Transverse colon (tissue), 4 donors: ENCODE data around the gene SNRPA. TPM values are rescaled to one million over a fixed set of nuclear protein-coding genes. Genes with fewer than 3 reads are reported as not detected.
"Not testable (repeated sequence)": the region's sequence is repeated elsewhere in the genome, so short reads cannot be mapped to it uniquely, and the experiment has no call there.

ENCODE experiments used
- DNase-seq: peaks from one replicate; pipeline ENCODE4 v3.0.0-alpha.2; 2019
- H3K27ac ChIP-seq, 4 donors: fragments of 200-600 bp; sonication (generic); 2 replicates each; pipeline ENCODE4 v1.5.1; 2016 to 2018; ENCODE audit warnings: inconsistent platforms in 4 of 4
- H3K27me3 ChIP-seq: fragments of 200-600 bp; sonication (generic); 2 replicates; pipeline ENCODE4 v1.5.1; 2017; ENCODE audit warnings: inconsistent platforms
- H3K36me3 ChIP-seq, 4 donors: fragments of 200-600 bp; sonication (generic); 2 replicates each; pipeline ENCODE4 v1.5.1; 2017 to 2019; ENCODE audit warnings: inconsistent platforms in 4 of 4
- H3K4me1 ChIP-seq, 4 donors: fragments of 200-600 bp; sonication (generic); 2 replicates each; pipeline ENCODE4 v1.5.1; 2017 to 2020; ENCODE audit warnings: inconsistent platforms in 4 of 4
- H3K4me3 ChIP-seq, 4 donors: fragments of 200-600 bp; sonication (generic); 1 replicate in 1 of 4; 2 replicates in 3 of 4; pipeline versions ENCODE4 v1.5.1 to v1.6.1; 2017 to 2019; ENCODE audit warnings: inconsistent platforms in 4 of 4
- H3K9me3 ChIP-seq, 2 donors: fragments of 200-600 bp; sonication (generic); 2 replicates each; pipeline ENCODE4 v1.5.1; 2017 to 2019; ENCODE audit warnings: inconsistent platforms in 2 of 2
- CTCF ChIP-seq, 5 experiments: fragments of 200-600 bp in 3 of 5; fragments of 450-650 bp in 2 of 5; sonication (generic) in 3 of 5; IDR thresholded peaks; 1 replicate in 2 of 5; 2 replicates in 3 of 5; pipeline ENCODE4 v1.5.1; 2016 to 2017; ENCODE audit warnings: antibody characterized with exemption in 5 of 5, inconsistent platforms in 3 of 5, mild to moderate bottlenecking in 2 of 5, moderate library complexity in 1 of 5
- EP300 ChIP-seq: sonication (generic); formaldehyde crosslinking; IDR thresholded peaks from one replicate; pipeline ENCODE4 v1.6.1; 2017; ENCODE audit warnings: antibody characterized with exemption, low read depth
- POLR2A ChIP-seq: fragments of 450-650 bp; IDR thresholded peaks from one replicate; pipeline ENCODE4 v1.6.1; 2016; ENCODE audit warnings: antibody characterized with exemption, mild to moderate bottlenecking, moderate library complexity
- POLR2AphosphoS5 ChIP-seq, 3 donors: sonication (generic); formaldehyde crosslinking; IDR thresholded peaks; one replicate each; pipeline ENCODE4 v1.6.1; 2016; ENCODE audit warnings: antibody characterized with exemption in 3 of 3
- WGBS, 2 donors: methylation state at CpG; one replicate each; pipeline ENCODE4 v1.1.5; 2018; ENCODE audit warnings: low coverage in 1 of 2; 5-methylcytosine and 5-hydroxymethylcytosine counted together
- in situ Hi-C, 4 donors: fragments of 200-750 bp; cut with MboI; loops; one replicate each; pipeline versions ENCODE4 v1.15.0 to v1.15.1; 2017; ENCODE audit warnings: low sequenced_read_pairs in 3 of 4, low pct_ligation_motif_present in 1 of 4, low pct_unique_long_range_greater_than_20kb in 1 of 4
- intact Hi-C: fragments of 100-400 bp; cut with DNase I; formaldehyde crosslinking; loops from one replicate; pipeline ENCODE4 v1.15.1; 2023; ENCODE audit warnings: low total_unique reads
- total RNA-seq, 4 donors: library from RNA; depleted of rRNA; stranded (reverse); fragments of >200 nt; gene quantifications; one replicate each; pipeline ENCODE4 v1.1.0, GENCODE V29; 2016

The SNRPA gene
- total RNA-seq, 4 donors from 2014 or later, result 45.1 to 85.3 (median 65.6) TPM

GRCh38 chr19:40759352-40759751 lies 8.3 kb downstream of the SNRPA start:
- intact Hi-C loops (no loop called here), in situ Hi-C loops (no loop called here)
- TF ChIP-seq CTCF (IDR thresholded peaks at IDR 0.05) (no peak), POLR2A (no peak), POLR2AphosphoS5 (IDR thresholded peaks at IDR 0.05) (no peak), EP300 (no peak)
- H3K27ac ChIP-seq, result no peak overlapping the region
- H3K4me1 ChIP-seq, result peaks cover 9 to 24% (median 18%) of the 10 kb centered on the region in 4 donors
- WGBS, 2 donors, result 90 to 100% methylated on average over 1 to 13 of the region's 13 CpGs
- H3K27me3 ChIP-seq, result no peaks in the 10 kb centered on the region
- no peaks in the 10 kb centered on the region for H3K9me3 ChIP-seq
- no peak for DNase-seq
- H3K36me3 ChIP-seq, result peaks cover 0 to 69% (median 34%) of the 10 kb centered on the region in 4 donors
- H3K4me3 ChIP-seq, result no peak overlapping the region

GRCh38 chr19:40762754-40763470 lies 11.9 kb downstream of the SNRPA start:
- Histone ChIP-seq H3K27me3 (no peaks in the 10 kb centered on the region), H3K27ac (no peak overlapping the region), H3K9me3 (no peaks in the 10 kb centered on the region), H3K4me3 (no peak overlapping the region), H3K36me3 (peaks cover 0 to 87% (median 40%) of the 10 kb centered on the region in 4 donors), H3K4me1 (no peaks in the 10 kb centered on the region)
- intact Hi-C loops, result no loop called here
- no peak for DNase-seq
- 93 to 98% methylated on average over 5 to 17 of the region's 17 CpGs for WGBS, 2 donors
- TF ChIP-seq POLR2A (no peak), CTCF (IDR thresholded peaks at IDR 0.05) (no peak), EP300 (no peak), POLR2AphosphoS5 (IDR thresholded peaks at IDR 0.05) (no peak)
- in situ Hi-C loops, result no loop called here

- Histone ChIP-seq H3K4me3 (no peak overlapping the region), H3K27me3 (no peaks in the 10 kb centered on the region), H3K4me1 (no peaks in the 10 kb centered on the region), H3K27ac (no peak overlapping the region), H3K9me3 (no peaks in the 10 kb centered on the region), H3K36me3 (peaks cover 0 to 82% (median 37%) of the 10 kb centered on the region in 4 donors)
- DNase-seq, result no peak
- intact Hi-C loops, result no loop called here
- WGBS, 2 donors, result 93 to 100% methylated on average over 1 to 7 of the region's 7 CpGs
- no peak for TF ChIP-seq EP300
- TF ChIP-seq POLR2A, result no peak
- no peak for TF ChIP-seq POLR2AphosphoS5 (IDR thresholded peaks at IDR 0.05)
- TF ChIP-seq CTCF (IDR thresholded peaks at IDR 0.05), result no peak
- in situ Hi-C loops, result no loop called here
Observed at GRCh38 chr19:40763526-40763925, 12.5 kb downstream of the SNRPA start.

GRCh38 chr19:40763963-40764362 lies 13.0 kb downstream of the SNRPA start:
- in situ Hi-C loops (no loop called here), intact Hi-C loops (no loop called here)
- WGBS, 2 donors, result 85 to 93% methylated on average over 7 to 10 of the region's 10 CpGs
- Histone ChIP-seq H3K4me1 (no peaks in the 10 kb centered on the region), H3K4me3 (no peak overlapping the region), H3K36me3 (peaks cover 0 to 78% (median 35%) of the 10 kb centered on the region in 4 donors), H3K9me3 (no peaks in the 10 kb centered on the region), H3K27ac (no peak overlapping the region), H3K27me3 (no peaks in the 10 kb centered on the region)
- no peak for DNase-seq
- TF ChIP-seq CTCF (IDR thresholded peaks at IDR 0.05), result no peak
- no peak for TF ChIP-seq POLR2A
- no peak for TF ChIP-seq POLR2AphosphoS5 (IDR thresholded peaks at IDR 0.05)
- TF ChIP-seq EP300, result no peak

- H3K4me3 ChIP-seq, H3K27ac ChIP-seq, DNase-seq, H3K4me1 ChIP-seq, H3K27me3 ChIP-seq, intact Hi-C loops, H3K9me3 ChIP-seq, in situ Hi-C loops: not testable (repeated sequence)
- 89 to 91% methylated on average over 7 to 13 of the region's 13 CpGs for WGBS, 2 donors
- peaks cover 0 to 56% (median 24%) of the 10 kb centered on the region in 4 donors for H3K36me3 ChIP-seq
Observed at GRCh38 chr19:40766385-40766784, 15.4 kb downstream of the SNRPA start.
